ENCODE results near the gene MYO1D.

Gene MYO1D

DNA sequence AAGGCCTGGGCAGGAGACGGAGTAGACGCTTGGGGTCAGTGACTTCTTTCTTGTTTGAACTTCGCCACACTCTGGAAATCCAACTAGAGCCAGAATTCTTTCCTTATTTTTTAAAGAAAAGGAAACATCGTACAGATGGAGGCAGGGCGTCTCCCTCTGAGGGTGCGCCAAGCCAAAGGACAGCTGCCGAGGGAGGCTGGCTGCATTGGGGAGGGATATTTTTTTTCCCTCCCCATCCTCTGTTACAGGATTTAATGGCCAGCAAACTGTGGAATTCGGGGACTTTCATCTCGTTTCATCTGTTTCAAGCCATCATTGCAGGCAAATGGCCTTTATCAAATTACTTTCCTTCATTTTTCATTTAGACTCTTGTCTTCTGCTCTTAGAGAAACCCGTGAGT lies 374.2 kb downstream of the MYO1D start:
- no peak for DNase-seq

DNA sequence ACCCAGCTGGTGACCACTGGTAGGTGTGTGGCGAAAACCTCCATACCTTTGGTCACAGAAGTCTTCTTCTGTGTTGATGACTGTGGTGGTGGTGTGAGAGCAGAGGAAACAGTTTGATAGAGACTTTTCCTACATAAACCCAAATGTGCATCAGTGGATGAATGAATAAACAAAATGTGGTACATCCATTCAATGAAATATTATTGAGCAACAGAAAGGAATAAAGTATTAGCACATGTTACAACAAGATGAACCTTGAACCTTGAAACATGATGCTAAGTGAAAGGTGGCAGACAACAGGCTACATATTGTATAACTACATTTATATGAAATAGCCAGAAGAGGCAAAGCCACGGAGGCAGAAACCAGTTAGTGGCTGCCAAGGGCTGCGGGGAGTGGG lies 374.9 kb downstream of the MYO1D start:
- no peak for DNase-seq

DNA sequence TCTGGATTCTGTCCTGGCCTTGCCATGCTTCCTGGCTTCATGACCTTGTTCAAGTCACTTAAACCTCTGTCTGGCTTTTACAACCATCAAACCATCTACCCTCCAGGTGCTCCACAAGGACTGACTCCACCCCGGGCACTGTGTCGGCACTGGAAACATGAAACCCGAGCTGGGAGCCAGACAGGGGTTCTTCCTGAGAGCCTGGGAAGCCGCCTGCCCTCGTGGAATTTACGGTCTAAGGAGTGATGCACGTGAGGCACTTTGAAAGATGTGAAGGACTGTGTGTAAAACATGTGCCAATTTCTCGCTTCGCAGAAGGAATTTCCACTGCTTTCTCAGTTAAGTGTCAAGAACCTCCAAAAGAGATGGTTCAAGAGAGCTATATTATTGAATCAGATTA lies 378.5 kb downstream of the MYO1D start:
- DNase-seq = no peak

DNA sequence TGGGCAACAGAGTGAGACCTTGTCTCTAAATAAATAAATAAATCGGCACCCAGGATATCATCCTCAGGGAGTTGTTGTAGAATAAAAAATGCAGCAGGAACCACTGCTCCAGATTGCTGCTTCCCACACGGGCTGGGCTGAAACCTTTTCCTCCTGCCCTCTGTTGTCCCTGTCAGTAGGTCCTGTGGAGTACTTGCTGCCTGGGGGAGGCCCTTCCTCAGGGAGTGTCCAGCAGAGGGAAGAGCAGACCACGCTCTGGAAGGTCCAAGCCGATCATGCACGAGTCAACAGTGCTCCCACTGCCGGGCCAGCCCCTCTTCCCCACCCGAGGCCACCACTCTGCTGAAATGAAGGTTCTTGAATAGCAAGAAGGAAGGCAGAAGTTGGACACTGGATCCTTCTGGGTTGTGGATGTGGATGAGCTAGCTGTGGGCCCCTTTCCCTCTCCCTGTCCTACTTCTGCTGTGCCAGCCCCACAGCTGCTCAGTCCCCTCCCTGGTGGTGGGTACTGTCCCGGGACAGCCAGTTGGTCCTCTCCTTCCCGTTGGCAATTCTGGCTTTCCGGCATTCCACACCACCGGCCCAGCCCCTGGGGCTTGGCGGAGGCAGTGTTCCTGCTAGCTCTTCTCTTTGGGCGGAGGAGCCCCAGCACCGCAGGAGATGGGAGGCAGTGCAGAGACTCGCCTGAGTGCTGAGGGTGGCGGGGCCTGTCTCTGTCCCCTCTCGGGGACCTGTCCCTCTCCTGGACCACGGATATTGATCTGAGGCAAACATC lies 379.3 kb downstream of the MYO1D start:
- peak in 1 of 14 donors; percentile 11 for DNase-seq

GRCh38 chr17:32496395-32497073 lies 380.4 kb downstream of the MYO1D start:
- peak in 1 of 14 donors; percentile 43 for DNase-seq

GRCh38 chr17:32495359-32496231 lies 381.3 kb downstream of the MYO1D start:
- peak in 7 of 14 donors; percentile 25 to 81 (median 43) for DNase-seq

DNA sequence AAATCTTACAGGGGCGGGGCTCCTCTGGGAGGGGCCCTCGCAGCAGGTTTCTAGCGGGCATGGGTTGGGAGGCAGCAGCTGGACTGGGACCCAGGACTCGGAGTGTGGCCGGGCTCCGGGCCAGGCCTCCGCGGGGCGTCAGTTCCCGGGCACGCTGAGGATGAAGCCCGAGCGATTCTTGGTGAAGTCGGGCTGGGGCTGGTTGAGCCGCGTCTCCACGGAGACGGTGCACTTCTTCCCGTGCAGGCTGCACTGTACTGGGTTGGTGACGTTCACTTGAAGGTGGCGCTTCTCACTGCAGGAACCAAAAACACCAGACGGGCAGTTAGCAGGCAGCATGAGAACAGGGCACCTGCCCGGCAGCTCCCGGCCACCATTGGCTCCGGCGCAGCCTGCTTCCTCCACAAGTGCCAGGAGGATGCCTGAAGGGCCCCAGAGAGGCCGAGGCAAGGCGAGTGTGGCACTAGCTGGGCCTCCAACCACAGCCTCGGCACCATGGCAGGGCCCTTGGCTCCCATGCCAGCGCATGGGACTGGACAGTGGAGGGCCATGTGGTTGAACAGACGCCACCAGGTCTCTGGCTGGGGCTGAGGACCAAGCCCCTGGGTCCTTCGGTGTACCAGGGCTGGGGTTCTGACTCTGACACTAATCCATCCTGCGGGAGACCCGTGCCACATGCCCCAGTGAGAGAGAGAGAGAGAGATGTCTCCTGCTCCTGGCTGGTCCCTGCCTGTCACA lies 382.1 kb downstream of the MYO1D start:
- peak in 7 of 14 donors; percentile 17 to 94 (median 33) for DNase-seq

DNA sequence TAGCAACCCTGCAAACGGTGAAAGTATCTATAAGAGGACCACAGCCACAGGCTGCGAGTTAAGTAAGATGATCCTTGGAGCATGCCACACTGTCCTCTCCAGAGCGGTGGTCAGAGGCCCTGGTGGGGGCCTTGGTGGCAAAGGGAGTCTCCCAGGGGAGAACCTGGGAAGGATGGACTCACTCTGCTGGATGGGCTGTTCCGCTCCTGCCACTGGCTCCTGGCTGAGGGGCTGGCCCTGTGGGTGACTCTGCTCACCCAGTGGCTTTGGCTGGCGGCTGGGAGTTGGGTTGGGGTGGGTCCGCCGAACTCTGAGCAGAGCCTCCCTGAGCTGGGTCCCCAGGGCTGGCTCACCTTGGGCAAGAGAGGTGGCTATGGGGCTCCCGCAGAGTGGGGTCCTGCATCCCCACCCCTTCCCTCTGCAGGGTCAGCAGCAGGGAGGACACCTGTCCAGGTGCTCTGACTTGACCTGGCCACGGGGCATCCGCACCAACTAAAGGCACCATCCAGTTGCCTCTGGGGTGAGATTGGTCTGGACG lies 382.9 kb downstream of the MYO1D start:
- DNase-seq = no peak

DNA sequence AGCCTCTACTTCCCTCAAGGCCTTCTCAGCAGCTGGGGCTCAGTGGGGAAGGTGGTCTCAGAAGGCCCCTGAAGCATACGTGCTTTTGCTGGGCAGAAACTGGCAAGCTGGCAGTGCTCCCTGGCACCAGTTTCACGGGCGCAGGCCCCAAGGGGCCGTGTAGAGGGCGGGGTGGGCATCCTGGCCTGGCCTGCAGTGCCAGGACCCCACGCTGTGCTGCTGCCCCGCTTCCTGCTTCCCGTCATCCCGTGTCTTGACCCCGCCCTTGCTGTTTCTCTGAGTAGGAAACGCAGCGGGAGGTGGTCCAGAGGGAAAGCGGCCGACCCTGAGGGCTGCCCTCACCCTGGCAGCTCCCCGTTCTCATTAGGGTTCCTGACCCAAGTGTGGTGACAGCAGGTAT lies 383.4 kb downstream of the MYO1D start:
- DNase-seq = no peak

GRCh38 chr17:32492648-32493289 lies 384.2 kb downstream of the MYO1D start:
- peak in 1 of 14 donors; percentile 37 for DNase-seq

DNA sequence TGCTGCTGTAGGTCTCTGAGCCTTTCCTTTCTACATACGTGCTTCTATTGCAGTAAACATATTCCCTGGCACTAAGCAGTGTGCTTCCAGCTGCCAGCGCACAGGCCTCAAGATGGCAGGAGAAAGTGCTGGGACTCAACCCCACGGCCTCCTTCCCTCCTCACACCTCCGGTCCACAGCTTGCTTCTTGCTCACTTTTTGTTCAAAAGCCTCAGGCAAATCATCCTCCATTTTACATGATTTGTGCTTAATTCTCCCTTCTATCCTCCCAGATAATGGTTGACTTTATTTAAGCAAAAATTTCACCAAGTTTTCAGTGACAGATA lies 384.7 kb downstream of the MYO1D start:
- no peak for DNase-seq

DNA sequence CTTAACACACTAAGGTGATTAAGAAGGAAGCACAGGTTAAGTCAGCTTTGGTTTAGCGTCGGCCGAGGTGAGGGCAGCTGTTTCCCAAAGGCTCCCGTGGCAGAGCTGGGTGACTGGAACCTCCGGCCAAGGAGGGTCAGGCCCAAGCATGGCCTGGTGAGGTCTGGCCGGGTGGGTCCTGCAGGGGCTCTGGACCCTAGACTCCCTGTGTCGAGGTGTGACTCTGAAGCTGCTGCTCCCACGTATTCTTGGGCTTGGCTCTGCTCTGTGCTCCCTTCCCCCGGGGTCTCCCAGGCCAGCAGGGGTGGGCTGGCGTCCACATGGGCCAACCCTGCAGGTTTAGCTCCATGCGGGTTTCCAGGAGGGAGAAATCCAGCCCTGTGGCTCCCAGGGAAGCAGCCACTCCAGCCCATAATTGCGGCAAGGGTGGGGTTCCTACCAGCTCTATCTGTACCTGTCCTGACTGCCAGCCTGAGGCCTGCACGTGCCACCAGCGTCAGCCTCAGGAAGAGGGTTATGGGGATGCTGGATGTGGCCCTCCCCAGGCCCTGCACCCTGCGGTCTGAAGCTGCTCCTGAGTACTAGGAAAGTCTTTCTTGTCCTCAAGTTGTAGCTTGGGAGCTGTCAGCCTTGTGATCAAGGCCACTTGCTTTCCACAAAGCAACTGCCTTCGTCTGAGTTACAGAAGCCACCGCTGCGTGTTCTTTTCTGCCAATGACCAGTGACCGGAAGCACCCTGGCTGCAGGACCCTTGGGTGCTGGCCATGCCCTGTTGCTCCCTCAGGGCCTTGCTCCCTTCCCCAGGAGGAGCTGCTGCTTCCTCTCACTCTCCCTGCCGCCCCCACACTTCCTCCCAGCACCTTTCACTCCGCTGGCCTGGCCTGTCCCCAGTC lies 385.3 kb downstream of the MYO1D start:
- DNase-seq = peak in 1 of 14 donors; percentile 37

- no peak for DNase-seq
Observed at GRCh38 chr17:32490101-32490482, 386.8 kb downstream of the MYO1D start.

- DNase-seq = no peak
Observed at GRCh38 chr17:32489320-32490100, 387.4 kb downstream of the MYO1D start.

DNA sequence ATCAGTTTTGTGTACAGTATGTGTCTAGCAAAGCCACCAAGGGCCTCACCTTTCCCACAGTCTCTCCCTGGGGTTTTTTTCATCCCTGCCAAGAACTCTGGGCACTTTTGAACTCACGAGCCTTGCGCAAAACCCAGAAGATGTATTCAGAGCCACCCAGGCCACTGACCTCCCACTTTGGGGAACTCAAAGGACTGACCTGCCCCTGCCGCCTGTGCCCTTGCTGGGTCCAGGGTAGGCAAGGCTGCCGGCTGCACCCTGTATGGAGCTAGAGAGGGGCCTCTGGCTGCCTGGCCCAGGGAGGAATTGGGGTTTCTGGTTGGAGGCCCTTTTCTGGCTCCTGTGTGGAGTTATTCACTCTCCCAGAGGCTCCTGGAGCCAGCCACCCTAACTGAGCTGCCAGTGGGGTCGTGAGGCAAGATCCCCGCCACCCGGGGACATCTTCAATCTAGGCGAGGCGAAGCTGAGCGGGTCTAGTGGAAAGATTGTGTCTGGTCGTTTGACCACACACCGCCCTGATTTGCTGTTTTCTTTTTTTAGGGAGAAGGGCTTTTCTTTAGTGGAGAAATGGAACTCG lies 388.2 kb downstream of the MYO1D start:
- DNase-seq = no peak

DNA sequence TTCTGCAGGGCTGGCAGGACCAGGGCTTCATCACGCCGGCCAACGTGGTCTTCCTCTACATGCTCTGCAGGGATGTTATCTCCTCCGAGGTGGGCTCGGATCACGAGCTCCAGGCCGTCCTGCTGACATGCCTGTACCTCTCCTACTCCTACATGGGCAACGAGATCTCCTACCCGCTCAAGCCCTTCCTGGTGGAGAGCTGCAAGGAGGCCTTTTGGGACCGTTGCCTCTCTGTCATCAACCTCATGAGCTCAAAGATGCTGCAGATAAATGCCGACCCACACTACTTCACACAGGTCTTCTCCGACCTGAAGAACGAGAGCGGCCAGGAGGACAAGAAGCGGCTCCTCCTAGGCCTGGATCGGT lies 388.8 kb downstream of the MYO1D start:
- peak in 1 of 14 donors; percentile 31 for DNase-seq

GRCh38 chr17:32487473-32488176 lies 389.3 kb downstream of the MYO1D start:
- DNase-seq = peak in 3 of 14 donors; percentile 32 to 71 (median 42)

GRCh38 chr17:32486701-32487472 lies 390.0 kb downstream of the MYO1D start, which contains the start of gene CDK5R1:
Gene CDK5R1 (plus strand): TSS chr17:32486993. CDS start chr17:32487621, 628 bp downstream.
- DNase-seq = peak in 9 of 14 donors; percentile 59 to 87 (median 75)
